ENCODE measurements around the gene INO80.

The INO80 gene

DNA sequence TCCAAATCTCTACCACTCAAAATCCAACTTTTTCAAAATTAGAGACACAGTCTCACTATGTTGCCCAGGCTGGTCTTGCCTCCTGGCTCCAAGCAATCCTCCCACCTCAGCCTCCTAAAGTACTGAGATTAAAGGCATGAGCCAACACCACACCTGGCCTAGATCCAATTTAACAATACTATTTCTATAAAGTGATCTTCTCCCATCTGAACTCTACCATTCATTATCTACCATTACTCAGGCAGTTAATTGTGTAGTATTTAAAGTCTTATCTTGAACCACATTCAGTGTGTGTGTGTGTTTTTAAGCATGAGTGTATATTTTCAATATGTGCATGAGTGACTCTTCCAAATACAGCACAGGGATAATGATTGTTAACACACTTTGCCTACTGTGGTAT lies 77.0 kb downstream of the INO80 start:
- no peak for DNase-seq

DNA sequence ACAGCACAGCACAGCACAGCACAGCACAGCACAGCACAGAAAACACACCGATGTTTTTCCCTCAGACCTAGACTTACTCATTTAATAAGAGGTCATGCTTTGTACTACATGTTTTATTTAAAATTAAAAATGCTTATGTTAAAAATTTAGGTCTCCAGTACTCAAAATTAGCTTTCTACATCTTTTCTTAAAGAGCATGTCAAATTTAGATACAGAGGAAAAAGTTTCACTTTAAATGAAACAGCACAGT lies 84.1 kb downstream of the INO80 start:
- DNase-seq, result no peak

DNA sequence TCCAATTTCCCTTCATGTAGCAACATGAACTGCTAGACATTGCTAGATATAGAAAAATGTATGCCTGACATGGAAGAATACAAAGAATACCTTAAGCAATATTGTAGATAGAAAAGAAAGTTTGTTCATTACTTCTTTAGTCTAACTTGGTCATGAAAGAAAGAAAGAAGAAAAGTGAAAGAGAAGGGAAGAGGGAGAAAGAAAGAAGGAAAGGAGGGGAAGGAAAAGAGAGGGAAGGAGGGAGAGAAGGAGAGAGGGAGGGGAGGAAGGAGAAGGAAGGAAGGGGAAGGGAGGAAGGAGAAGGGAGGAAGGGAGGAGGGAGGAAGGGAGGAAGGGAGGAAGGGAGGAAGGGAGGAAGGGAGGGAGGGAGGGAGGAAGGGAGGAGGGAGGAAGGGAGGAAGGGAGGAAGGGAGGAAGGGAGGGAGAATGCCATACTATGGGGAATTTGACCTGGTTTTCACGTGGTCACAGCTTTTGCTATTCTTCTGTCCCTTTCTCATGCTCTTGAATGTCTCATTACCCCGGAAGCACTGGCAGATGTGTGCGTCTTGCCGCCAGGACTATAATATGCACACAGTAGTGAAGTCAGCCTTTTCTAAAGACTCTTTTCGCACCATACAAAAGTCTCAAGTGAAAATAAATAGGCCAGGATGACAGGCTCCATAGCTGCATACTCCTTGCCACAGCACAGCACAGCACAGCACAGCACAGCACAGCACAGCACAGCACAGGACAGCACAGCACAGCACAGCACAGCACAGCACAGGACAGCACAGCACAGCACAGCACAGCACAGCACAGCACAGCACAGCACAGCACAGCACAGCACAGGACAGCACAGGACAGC lies 84.6 kb downstream of the INO80 start:
- DNase-seq, result no peak

DNA sequence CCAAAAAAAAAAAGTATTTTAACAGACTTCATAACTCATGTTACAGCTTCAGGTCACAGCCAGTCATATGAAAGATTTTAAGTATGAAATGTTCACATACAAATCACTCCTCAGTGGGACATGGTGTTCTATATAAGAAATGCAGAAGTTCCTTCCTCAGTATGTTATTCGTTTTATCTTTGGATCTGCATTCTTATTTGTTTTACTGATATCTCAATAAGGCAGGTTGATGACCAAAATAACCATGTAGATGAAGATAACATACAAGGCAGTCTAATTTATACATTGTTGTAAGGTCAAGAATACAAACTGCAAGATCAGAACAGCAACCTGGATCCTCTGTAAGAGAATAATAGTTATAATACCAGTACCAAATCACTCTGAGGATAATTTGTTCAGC lies 87.2 kb downstream of the INO80 start:
- no peak for DNase-seq

DNA sequence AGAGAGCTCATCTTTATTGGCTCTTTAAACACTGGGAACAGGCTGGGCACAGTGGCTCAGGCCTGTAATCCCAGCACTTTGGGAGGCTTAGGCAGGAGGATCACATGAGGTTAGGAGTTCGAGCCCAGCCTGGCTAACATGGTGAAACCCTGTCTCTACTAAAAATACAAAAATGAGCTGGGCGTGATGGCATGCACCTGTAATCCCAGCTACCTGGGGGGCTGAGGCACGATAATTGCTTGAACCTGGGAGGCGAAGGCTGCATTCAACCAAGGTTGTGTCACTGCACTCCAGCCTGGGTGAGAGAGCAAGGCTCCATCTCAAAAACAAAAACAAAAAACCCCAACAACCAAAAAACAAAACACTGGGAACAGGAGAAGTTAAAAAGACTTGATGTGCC lies 90.7 kb downstream of the INO80 start:
- DNase-seq, result no peak

DNA sequence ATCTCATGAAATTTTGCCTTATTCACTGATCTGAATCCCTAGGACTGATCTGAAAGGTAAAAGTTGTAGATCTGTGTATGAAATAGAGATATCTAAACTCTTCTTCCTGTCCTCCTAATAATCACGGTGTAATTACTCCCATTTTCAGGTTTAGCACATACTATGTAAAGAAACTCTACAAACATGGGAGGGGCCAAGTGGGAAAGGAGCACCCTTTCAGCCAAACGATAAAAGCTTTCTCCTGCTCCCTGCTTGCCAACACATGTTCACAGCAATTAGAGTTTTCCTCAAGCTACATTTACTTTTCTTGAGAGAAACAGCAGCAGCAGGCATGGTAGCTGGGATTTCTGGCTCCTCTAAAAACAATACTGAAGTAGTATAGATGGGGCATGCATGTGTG lies 91.2 kb downstream of the INO80 start:
- DNase-seq, result no peak

DNA sequence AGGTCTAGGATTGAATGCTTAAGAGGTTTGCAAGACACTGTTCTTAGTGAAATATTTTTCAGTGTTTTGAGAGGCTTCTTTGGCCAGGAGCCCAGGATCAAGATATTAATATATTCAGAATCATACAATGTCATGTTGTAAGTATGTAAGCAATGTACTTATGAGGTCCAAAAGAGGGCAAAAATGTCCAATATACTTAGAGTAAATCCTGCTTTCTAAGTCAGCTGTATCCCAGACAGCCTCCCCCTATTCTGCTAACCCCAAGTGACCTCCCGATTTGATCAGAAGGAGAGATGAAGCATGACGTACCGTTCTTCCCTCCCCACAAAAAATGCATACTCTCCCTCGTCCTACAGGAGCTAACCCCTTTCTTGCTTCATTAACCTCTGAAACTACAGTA lies 91.9 kb downstream of the INO80 start:
- DNase-seq, result no peak

DNA sequence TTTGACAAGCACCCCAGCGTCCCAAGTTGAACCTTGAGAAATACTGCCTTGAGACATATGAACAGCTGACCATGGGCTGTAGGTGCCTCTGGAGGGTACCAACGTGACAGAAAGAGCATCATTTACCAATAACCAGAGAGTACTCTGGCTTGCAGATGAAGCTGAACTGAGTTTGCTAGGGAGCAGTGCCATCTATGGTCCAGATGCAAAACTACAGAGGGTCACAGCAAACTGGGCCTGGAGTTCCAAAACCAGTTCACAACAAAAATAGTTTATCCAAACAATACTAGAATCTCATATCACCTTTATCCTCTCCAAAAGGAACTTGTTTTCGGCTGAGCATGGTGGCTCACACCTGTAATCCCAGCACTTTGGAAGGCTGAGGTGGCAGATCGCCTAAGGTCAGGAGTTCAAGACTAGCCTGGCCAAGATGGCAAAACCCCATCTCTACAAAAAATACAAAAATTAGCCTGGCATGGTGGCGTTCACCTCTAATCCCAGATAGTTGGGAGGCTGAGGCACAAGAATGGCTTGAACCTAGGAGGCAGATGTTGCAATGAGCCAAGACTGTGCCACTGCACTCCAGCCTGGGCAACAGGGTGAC lies 93.5 kb downstream of the INO80 start:
- DNase-seq, result no peak

DNA sequence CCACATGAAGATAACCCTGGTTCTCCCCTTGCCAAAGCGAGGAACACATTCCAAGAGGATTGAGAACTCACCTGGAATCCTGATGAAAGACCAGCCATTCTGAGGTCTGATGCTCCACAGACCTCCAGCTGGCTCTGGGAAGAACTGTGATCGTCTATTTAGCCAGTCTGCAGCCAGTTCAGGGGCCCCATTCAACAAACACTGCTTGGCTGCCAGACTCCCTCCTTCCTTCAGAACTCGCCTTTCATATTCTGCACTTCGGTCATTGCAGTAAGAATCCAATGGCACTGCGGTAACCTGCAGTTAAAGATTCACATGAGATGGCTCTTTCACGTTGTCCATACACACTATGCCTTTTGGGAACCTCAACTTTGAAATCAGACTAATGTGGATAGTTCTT lies 95.3 kb downstream of the INO80 start:
- no peak for DNase-seq

DNA sequence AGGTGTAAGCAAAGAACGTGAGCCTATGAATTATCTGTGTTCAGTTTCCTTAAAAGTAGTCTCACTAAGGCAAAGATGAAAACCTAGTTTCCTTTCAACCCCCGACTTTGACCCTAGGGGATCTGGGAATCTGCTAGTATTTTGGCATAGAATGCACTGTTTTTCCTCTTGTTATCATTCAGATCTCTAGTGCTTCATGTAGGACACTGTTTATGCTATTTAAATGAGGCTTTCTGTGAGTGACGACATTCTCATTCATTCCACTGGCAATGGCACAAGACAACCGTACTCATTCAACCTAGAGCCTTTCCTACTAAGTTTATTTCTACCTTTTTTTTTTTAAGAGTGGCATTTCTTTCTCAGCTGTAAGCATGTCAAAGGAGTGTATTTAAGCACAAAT lies 95.8 kb downstream of the INO80 start:
- no peak for DNase-seq

DNA sequence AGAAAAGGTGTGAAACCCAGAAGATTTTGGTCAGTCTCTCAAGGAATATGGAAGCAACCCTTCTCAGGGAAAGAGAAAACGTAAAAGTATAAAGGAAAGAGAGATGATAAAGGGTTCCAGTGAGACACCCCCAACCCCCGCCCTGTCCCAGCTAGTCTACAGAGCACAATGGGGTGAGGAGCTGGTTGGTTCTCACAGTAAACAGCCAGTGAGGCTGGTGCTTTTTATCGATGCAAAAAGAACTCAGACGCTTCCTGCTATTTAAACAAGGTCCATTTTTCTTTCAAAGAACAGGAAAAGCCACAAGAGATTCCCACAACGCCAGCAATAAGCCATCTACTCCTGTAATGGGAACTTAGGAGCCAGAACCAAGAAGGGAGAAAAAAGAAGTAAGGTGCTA lies 96.9 kb downstream of the INO80 start:
- DNase-seq, result no peak

DNA sequence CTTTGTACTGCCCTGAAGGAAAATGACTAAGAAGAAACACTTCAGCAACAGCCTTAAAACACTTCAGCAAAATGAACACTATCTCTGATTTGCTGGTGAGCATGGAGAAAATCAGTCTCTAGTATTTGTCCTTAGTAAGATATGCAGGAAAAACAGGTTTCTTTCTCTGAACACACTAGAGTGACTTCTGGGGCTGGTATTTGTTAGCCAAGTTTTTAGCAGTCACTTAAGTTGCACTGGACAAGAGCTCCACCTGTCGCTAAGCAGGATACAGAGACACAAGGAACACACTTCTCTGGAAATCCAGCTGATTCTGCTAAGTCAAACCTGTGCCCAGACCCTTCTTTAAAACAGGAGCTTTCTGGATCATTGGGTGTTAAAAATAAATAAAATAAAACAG lies 97.5 kb downstream of the INO80 start:
- no peak for DNase-seq

DNA sequence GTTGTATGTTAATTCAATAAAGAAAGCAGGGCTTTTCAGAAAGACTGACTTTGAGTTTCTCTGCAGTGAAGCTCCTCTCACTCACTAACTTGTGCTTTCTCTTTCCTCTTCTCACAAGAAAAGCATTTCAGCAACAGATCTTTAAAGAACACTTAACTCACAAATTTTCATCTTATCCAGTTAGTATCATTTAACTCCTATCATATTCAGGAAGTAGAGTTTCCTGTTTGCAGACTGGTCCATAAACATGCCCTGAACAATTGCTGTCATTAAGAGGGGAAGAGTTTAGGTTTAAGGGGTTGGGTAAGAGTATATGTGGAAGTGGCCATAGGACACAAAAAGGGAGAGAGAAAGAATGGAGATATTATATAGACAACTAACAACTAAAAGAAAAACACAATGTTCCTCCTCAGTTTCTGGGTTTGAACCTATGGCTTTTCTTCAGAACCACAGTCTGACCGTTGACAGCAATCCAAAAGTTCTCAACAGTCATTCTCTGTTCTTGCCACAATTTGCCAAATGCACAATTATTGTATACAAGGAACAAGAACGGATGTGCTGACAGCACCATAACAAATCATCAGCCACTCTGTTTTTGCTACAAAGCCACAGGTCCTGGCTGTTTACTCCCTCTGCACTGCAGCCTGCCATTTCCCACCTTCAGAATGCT lies 98.9 kb downstream of the INO80 start:
- DNase-seq, result no peak

DNA sequence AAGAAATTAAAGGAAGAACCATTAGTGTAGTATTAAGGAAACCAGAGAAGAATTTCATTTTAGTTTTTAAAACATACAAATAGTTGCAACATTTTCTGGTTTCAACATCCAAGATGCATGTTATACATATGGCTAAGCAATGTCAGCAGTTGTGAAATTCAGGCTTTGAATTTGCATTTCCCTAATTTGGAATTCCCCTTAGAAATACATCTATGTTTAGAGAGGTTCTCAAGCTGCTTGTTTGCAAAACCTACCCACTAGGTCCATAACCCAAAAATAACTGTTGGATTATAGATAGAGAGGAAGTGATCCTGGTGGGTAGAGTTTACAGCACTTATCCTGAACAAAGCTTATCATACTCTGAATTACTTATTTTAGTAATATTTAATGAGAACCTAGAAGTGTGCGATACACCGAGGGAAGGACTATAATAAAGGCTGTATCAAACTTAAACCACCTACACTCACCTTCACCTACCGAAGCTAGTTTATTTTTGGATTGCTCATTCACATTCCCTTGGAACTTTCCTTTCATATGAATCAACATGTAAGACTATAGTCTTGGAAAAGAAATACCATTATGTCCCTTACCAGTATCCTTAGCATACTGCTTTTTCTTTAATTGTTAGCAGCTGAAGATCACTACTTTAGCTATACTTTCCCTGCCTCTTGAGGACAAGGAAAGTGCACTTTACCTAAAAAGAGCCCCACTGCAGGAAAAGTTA lies 102.2 kb downstream of the INO80 start:
- no peak for DNase-seq

DNA sequence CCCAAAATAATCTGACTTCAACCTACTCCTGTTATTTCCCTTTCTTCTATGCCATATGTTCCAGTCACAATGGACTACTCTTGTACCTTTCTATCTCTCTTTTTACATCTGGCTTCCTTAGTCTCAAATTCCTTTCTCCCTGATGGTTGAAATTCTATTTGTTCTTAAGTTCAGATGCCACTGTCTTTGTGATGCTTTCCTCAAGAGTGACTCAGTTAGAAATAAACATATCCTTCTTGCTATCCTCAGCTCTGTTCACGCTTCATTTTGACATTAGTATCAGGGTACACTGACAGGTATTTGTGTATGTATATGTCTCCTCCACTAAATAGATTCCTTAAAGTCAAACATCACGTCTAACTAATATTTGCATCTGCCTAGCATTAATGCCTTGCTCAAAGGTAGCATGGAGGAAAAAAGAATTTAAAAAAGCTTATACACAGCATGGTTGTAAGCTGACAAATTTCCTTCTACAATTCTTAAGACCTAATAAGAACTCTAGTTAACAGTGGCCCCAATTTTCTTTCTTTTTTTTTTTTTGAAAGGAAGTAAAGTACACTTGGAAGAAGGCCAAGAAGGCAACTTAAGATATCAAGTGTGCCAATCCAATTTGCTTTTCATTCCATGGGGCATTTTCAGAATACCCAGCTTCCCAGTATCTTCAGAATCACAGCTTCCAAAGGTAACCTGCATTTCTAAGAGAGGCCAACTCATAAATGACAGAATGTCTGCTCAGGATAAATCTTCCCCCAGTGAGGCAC lies 104.8 kb downstream of the INO80 start:
- no peak for DNase-seq

DNA sequence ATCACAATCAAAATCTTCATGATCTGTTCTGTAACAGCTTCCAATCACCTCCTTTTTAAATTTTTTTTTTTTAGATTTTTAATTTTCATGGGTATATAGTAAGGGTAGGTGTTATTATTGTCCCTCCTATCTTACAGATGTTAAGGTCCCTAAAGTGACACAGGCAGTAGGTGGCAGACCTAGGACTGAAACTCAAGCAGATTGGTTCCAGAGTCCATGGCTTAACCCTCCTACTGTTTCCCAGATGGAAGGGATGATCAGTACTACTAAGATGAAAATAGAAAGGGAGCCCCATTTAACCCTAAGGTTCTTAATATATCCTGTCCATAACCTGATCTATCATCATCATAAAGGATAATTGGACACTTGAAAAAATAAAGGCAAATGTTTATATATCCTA lies 105.7 kb downstream of the INO80 start:
- DNase-seq, result no peak

DNA sequence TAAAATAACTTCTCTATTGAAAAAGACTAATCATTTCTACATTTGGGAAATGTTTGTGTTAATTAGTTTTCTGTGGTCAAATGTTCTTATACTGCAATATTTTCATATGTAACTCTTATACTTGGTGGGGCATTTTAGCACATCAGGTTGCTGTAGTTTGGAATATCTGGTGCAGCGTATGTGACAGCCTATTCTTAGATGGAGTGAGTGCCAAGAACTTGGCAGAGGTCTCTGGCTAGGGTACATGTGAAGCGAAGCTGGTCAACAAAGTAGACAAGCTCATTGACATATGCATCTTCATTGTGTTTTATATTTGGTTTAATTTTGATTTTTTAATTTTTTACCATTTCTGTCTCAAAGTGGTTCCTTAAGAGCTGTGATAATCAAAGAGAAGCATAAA lies 109.6 kb downstream of the INO80 start:
- DNase-seq, result no peak

DNA sequence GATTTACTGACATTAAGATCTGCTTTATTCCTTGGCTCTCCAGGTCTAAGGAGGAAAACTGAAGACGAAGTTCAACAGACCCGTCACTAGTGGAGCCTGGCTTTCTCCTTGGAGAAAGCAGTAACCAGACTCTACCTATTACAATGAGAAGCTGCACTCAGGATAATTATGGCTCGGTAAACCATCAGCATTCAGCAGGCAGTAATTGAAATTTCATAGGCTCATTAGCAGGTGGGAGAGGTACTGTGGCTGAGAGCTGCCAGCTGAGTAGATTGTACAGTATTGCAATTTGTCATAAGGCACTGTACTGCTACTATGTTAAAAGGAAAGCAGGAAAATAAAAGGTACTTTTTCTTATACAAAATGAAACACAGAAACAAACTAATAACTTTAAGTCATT lies 111.6 kb downstream of the INO80 start:
- DNase-seq, result no peak

DNA sequence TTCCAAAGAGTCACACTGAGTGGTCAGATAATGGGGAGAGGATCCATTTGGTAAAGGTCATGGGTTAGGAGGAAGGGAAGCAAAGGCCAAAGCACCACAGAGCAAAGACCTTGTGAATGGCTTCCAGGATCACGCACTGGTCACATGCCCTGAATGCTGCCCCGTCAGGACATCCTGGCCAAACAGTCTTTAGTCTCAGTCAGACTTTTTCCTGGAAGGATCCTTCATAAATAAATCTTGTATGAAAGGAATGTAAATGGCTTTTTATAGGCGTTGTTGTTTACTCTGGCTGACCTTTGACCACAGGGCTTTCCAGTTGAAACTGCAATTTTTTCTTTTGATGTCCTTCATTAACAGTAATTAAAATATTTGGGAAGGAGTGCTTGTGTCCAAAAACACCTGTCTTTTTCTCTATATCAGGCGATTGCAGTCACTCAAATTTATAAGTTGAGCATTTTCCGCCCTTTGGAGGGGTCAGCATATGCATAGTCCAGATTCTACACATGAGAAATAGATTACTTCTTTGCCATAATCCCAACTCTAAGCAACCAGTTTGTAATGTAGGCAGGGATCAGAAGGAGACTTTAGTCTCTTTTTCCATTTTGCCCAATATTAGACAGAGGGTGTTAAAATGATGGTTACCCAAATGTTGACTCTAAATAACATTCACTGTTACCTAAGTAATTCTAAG lies 114.4 kb downstream of the INO80 start:
- DNase-seq, result no peak

DNA sequence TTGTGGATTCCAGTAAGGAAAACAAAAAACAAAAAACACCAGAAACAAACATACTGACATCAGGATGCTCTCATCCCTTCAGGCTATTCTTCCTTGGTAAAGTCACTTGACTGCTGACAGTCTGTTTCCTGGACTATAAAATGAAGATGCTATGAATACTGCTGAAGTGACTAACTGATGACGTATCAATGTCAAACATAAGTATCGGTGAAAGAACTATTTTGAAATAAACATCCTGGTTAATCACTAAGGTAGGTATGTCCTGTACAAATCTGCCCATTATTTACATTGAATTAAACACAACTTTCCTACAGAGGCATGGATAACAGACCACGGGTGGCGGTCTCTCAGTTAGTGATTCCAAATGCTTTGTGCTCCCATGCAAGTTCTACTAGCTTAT lies 116.9 kb downstream of the INO80 start:
- DNase-seq, result no peak

DNA sequence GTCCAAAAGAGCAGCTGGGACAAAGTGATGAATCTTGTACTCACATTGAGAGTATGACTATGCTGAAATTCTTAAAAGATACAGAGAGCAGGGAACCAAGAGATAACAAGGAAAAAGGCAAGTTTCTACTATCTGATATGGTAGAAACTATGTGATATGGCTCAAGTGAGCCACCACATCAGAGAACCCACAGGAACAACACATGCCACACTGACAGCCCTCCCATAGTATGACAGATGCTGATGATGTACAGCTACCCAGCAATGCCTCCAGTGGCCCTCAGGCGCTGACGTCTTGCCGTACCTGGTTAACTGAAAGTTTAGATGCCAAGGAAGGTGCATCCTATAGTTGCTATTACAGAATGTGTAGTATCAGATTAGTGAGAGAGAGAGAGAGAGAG lies 120.4 kb downstream of the INO80 start:
- no peak for DNase-seq

DNA sequence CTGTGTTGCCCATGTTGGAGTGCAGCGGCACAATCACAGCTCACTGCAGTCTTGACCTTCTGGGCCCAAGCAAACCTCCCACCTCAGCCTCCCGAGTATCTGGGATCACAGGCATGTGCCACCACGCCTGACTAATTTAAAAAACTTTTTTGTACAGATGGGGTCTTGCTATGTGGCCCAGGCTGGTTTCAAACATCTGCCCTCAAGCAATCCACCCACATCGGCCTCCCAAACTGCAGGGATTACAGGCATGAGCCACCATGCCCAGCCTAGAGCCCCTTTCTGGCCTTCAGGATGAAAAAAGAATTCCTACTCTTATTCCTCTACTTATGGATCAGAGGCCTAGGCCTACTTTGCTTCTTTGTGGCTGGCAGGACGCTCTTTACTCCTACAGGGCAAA lies 123.3 kb downstream of the INO80 start:
- DNase-seq, result no peak

Measured in NCI-H2029 treated with DMSO at 0.1 percent for 48 hours (cell line).